Fibroblast of skin of scalp (primary cell): Measurements from ENCODE around the gene FBH1. TPM values are rescaled to one million over a fixed set of nuclear protein-coding genes. Genes with fewer than 3 reads are reported as not detected.
"Not testable (repeated sequence)": the region's sequence is repeated elsewhere in the genome, so short reads cannot be mapped to it uniquely, and the experiment has no call there.

Experiments
- DNase-seq: peaks from one replicate; pipeline ENCODE4 v3.0.0-alpha.2; 2013
- polyA plus RNA-seq, 2 experiments: library from polyadenylated mRNA; unstranded; fragments of 120-200 nt; gene quantifications; one replicate each; pipeline ENCODE4 v1.2.1, GENCODE V29; 2013; ENCODE audit not compliant: insufficient read length in 2 of 2

FBH1 gene
- 69.1 TPM for polyA plus RNA-seq (2013, experiment 1 of 2; ENCODE audit: insufficient read length)
- 67.2 TPM for polyA plus RNA-seq (2013, experiment 2 of 2; ENCODE audit: insufficient read length)

DNA sequence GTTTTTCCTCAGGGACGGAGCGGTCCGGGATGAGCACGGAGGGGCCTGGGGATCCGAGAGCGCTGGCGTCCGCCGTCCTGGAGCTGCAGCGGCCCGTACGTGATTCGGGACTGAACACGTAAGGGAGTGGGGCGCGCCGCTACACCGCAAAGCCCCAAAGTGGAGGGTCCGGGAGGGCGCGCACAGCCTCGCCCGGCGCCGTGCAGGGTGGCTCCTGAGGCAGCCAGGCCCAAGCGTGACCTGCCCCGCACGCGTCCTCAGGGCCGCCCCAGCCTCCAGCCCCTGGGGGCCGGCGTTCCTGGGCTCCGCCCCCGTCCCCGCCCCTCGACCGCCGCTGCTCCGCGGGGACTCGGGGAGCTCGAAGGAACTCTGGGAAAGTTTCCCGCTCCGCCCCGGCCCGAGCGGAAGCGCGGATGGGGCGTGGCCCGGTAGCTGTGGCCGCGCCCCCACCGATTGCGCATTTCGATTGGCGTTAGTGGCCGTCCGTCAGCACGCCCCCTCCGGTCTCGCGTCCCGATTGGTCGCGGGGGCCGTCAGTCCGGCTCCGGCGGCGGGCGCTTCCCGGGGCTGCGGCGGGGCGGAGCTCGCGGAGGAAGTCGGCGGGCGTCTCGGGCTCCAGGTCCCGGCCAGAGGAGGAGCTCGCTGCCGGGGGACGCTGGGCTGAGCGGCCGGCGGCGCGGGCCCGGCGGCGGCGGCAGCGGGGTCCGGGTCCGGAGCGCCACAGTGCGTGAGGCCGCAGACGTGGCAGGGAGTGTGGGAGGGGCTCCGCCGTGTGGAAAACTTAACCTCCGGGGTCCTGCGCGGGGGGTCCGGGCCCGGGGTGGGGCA lies at the start of gene FBH1, which contains the start of gene ANKRD16:
TSS of gene FBH1 (plus strand) at position 620 of the 828 bp plus-strand sequence. CDS start at position 723, 103 bp downstream.
TSS of gene ANKRD16 (minus strand) at position 270 of the 828 bp plus-strand sequence. CDS start 539 bp downstream, outside the sequence.
- DNase-seq = peak; percentile 100

DNA sequence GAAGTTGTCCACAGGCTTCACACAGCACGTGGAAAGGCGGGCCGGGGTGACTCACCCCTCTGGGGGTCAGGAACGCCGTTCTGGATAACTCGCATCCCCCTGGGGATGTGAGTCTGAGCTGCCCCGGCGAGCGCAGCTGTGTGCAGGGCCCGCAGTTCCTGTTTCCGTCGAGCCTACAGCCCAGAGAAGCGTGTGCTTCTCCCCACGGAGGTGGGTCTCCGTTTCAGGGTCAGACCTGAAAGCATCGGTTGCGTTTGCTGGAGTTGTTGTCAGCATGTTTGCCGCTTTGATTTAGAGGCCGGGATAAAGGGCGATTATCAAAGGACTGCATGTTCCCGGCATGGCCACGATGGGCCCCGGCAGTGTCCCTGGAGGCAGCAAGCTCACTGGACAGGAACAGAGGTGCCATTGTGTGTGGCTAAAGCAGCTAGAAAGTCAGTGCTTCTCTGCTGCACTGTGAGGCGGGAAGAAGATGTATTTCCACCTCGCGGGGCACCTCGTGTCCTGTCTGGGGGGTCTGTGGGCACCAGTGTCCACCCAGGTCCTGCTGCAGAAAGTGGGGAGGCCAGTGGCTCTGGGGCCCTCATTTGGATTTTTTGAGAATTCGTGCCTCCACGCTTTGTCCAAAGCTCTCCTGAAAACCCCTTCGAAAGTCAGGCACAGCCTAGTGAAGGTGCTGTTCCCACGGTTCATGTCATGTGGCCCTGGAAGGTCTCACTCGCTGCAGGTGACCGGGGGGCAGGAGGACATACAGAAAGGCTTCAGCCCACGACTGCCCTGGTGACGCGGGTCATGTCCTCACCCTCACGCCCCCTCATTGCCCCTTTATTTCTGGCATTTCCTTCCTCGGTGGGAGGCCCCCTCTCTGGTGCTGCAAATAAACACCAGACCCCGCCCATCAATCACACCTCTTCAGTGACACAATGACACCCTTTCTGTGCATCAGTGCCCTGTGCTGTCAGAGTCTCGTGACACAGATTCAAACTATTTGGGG lies 49.4 kb upstream of the FBH1 start:
- peak; percentile 67 for DNase-seq

GRCh38 chr10:5841965-5842364 lies 48.1 kb upstream of the FBH1 start:
- DNase-seq = no peak

- DNase-seq = no peak
Observed at GRCh38 chr10:5843686-5844344, 46.2 kb upstream of the FBH1 start.

- peak; percentile 28 for DNase-seq
Observed at GRCh38 chr10:5844345-5845055, 45.5 kb upstream of the FBH1 start.

DNA sequence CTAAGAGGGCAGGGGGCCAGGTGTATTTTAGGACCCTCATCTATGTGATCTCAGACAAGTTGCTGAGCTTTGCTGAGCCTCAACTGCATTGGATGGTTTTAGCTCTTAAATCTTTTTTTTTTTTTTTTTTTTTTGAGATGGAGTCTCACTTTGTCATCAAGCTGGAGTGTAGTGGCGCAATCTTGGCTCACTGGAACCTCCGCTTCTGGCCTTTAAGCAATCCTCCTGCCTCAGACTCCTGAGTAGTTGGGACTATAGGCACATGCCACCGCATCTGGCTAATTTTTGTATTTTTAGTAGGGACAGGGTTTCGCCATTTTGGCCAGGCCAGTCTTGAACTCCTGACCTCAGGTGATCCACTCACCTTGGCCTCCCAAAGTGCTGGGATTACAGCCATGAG lies 43.4 kb upstream of the FBH1 start:
- not testable (repeated sequence) for DNase-seq

GRCh38 chr10:5854131-5854475 lies 35.9 kb upstream of the FBH1 start:
- DNase-seq = no peak

DNA sequence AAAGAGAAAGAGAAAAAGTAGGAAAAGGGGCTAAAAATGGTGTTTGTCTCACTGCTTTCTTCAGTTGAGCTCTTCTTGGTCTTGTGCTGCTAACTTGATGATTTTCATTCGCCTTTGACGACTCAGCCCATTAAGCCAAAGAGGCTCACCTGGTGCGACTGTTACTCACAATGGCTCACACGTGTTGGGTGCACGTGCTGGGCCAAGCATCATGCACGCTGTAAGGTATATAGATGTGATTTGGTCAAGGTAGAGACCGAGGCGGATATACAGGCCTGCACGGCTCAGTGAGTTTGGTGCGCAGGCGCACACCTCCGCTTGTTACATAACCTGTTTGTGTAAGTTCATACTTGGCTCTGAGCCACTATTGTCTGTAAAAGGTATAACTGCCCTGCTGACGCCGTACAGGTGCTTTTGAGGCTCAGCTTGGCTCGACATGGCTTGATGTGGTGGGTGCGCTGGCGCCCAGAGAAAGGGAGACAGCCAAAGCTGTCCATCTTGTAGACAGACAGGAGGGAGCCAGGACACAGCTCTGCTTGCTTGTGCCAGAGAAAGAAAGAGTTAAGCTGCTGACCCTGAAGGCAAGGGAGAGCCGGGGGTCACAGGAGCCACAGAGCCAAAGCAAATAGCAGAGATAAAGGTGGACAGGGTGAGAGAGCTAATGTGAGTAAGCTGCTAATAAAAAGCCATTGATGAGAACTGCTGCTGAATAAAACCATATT lies 33.9 kb upstream of the FBH1 start:
- DNase-seq = no peak

DNA sequence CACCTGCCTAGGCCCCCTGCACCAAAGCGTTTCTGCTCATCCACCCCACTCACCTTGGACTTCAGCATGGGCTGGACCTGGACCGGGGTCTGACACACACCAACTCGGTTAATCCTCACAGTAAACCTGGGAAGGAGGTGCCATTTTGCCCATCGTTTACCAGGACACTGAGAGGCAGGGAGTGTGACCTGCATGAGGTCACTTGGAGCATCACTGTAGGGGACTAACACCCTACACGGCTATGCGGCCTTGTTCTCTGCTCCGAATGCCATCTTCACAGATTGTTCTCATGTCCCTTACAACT lies 33.4 kb upstream of the FBH1 start:
- no peak for DNase-seq

GRCh38 chr10:5858811-5859210 lies 31.2 kb upstream of the FBH1 start:
- DNase-seq = no peak

DNA sequence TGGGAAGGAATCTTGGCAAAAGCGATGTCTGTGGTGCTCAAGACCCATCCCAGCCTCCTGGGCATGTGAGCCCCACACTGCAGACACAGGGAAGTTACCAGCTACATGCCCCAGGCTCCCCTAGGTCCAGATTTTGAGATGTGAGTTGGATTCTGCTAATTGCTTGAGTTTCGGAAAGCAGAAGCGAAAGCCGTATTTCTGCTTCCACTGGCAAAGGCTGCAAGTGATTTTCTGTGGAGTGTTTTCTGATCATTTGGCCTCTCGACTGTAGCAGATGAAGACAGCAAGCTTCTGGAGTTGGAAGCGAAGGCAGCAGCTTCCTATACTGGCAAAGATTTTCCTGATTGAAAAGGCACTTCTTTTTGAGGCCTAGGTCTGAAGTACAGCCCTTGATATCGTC lies 30.0 kb upstream of the FBH1 start:
- no peak for DNase-seq

GRCh38 chr10:5862360-5862961 lies 27.6 kb upstream of the FBH1 start:
- no peak for DNase-seq

- not testable (repeated sequence) for DNase-seq
Observed at GRCh38 chr10:5862981-5863685, 26.9 kb upstream of the FBH1 start.

GRCh38 chr10:5866451-5867081 lies 23.5 kb upstream of the FBH1 start:
- not testable (repeated sequence) for DNase-seq

GRCh38 chr10:5867091-5867615 lies 22.9 kb upstream of the FBH1 start:
- DNase-seq = not testable (repeated sequence)

DNA sequence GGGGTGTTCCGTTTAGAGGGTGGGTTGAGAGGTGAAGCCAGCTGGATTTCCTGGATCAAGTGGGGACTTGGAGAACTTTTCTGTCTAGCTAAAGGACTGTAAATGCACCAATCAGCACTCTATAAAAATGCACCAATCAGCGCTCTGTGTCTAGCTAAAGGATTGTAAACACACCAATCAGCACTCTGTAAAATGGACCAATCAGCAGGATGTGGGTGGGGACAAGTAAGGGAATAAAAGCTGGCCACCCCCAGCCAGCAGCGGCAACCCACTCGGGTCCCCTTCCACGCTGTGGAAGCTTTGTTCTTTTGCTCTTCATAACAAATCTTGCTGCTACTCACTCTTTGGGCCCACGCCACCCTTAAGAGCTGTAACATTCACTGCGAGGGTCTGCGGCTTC lies 21.7 kb upstream of the FBH1 start:
- DNase-seq = not testable (repeated sequence)

DNA sequence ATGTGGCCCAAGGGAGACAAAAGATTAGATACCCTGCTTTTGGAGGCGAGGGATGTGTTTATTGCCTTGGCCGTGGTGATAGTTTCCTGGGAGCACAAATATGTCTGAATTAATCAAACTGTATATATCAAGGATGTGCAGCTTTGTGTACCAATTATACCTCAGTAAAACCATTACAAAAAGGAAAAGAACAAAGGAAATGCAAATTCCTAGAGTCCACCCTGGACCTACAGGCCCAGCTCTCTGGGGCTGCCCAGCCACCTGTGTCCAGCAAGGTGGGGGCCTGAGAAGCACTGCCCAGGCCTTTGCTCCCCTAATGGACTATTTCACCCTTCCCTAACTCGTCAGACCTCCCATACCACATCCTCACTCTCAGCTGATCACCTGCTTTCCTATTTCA lies 20.9 kb upstream of the FBH1 start:
- no peak for DNase-seq

GRCh38 chr10:5871596-5871995 lies 18.4 kb upstream of the FBH1 start:
- no peak for DNase-seq

GRCh38 chr10:5873515-5873995 lies 16.5 kb upstream of the FBH1 start:
- DNase-seq = peak; percentile 70
